CD4-positive, alpha-beta T cell treated with Interleukin-1 beta for 1 hour (primary cell): ENCODE measurements around the gene RRAGD.
"Not testable (repeated sequence)": the region's sequence is repeated elsewhere in the genome, so short reads cannot be mapped to it uniquely, and the experiment has no call there.

Experiments used
- DNase-seq, 2 donors: peaks; one replicate each; pipeline ENCODE4 v3.0.0-alpha.2; 2020 to 2022

The RRAGD gene

DNA sequence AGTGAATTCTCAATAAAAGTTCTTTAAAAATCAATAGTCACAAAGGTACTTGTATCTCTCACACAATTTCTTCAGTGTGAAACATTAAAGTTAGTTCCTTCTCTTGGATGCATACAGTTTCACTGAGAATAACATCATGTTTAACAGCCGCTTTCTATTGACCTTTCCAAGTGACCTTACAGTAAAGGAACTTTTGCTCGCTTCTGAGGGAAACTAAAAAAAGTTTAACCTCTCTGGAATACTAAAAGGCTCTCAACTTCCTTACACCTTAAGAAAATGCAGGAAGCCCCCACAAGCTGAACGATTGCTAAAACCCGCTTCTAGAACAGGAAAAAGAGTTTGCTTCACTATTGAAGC lies 1.3 kb downstream of the RRAGD start:
- no peak for DNase-seq

DNA sequence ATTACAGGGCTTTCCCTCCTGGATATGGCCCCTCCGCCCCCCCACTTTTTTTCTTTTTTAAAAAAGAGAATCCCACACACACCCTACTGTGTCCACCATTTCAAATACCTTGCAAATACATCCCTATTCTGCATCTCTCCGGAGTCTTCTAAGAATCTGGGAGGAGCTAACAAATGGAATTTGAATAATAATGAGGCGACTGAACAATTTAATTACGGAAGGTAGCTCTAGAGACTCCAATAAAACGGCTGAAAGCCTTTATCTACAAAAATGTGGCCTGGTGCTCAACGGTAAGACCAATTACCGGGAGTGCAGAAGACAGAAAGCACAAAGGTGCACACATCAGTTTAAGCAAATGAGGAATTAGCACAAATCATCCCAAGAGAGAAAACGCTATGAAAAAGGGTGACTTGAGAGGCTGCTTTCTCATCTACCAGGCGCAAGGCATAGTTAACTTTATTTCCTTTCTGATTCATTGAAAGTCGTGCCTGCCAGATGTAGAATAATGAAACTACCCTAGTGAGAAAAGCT lies 1.8 kb downstream of the RRAGD start:
- no peak for DNase-seq

GRCh38 chr6:89409461-89410035 lies 2.5 kb downstream of the RRAGD start:
- no peak for DNase-seq

DNA sequence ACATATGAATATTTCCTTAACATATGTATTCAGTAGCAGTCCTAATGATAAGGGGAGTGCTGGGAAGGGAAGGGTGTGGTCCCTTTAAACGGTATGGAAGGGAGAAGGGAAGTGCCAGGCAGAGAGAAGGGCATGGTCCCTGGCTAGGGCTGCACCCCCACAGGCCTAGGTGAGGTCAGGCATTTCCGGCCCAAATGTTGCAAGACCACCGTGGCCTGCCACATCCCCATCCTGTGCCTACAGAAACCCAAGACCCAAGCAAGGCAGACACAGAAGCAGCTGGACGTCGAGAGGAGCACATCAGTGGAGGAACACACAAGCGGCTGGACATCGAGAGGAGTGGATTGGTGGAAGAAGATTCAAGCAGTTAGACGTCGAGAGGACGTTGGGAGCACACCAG lies 5.9 kb downstream of the RRAGD start:
- DNase-seq, result peak in 1 of 2 donors; percentile 2

GRCh38 chr6:89404512-89404911 lies 7.6 kb downstream of the RRAGD start:
- DNase-seq, result no peak

DNA sequence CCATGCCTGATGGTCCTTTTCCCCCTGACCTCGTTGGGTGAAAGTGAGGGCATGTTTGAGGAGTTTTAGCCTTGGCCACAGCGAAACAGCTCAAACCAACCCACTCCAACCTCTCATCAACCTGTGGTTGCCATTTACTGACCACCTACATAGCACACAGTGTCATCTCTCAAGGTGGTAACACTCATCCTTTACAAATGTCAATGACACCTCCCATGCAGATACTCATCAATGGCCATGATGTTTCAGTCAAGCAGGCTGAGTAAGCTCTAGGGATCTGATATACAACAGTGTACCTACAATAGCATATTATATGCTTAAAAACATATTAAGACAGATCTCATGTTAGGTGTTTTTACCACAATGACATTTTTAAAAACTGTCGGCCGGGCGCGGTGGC lies 9.3 kb downstream of the RRAGD start:
- DNase-seq, result no peak

GRCh38 chr6:89400912-89401399 lies 11.1 kb downstream of the RRAGD start:
- no peak for DNase-seq

DNA sequence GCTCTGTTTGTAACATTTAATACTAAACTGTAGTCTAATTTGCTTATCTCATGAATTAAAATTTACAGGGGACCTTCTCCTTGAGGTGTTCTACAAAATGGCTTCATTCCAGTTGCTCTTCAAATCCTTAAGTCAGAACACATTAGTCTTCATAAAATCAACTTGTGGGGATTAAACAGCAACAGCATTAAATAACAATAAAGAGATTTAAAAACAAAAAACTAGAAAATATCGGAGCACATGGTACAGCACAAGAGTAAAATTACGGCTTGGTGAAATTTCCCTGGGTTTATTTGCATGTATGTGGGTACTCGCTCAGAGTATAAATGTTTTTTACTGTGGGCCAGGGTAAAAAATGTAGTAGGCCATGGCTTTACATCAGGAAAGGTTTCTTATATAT lies 12.0 kb downstream of the RRAGD start:
- DNase-seq, result no peak

- DNase-seq, result no peak
These were observed 13.1 kb downstream of the RRAGD start for GRCh38 chr6:89398762-89399525.

- not testable (repeated sequence) for DNase-seq
These were observed 14.2 kb downstream of the RRAGD start for GRCh38 chr6:89397884-89398283.

DNA sequence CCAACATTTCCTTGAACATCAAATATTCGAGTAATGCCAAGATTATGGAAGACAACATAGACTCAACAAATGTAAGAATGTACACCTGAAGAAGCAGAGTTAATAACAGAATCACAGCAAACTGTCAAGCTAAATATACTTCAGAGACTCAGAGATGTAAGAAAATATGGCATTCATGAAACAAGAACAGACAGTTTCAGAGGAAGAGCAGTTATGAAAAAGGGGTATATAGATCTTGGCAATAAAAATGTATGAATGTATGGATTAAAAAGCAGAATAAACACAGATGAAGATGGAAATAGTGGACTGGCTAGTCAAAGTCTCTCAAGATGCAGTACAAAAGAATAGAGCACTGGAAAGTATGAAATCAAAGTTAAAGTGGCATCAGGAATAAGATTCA lies 18.4 kb downstream of the RRAGD start:
- no peak for DNase-seq

- no peak for DNase-seq
These were observed 19.2 kb downstream of the RRAGD start for GRCh38 chr6:89392823-89393222.

GRCh38 chr6:89388846-89389245 lies 23.2 kb downstream of the RRAGD start:
- no peak for DNase-seq

DNA sequence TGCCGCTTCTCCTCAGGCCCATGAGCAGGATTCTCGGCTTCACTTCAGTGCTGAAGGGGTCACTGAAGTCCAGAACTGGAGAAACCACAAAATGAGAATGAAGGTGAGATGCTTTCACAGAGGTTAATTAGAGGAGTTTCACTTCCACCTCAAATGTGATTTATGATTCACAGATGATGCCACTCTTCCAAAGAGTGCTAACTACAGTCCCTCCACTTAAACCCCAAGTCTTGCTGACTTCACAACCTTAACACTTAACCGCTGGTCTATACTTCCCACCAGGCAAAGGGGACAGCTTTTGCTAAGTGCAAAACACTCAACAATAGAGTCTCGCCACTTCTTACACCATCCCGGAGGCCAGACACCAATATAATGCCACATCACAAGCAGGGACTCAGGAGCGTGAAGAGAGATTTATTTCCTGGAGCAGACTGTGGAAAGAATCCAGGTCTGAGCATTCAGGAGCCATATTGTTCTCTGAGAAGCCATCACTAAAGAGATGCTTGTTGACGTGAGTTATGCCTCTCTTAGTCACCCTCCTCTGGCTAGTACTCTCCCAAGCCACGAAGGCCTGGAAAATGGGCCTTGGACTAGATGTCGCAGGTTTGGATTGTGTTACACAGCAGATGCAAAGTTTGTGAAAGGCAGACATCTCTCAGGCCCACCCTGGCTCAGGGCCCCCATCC lies 24.4 kb downstream of the RRAGD start:
- DNase-seq, result no peak

- no peak for DNase-seq
These were observed 25.1 kb downstream of the RRAGD start for GRCh38 chr6:89386917-89387491.

- no peak for DNase-seq
These were observed 26.2 kb downstream of the RRAGD start for GRCh38 chr6:89385846-89386245.

DNA sequence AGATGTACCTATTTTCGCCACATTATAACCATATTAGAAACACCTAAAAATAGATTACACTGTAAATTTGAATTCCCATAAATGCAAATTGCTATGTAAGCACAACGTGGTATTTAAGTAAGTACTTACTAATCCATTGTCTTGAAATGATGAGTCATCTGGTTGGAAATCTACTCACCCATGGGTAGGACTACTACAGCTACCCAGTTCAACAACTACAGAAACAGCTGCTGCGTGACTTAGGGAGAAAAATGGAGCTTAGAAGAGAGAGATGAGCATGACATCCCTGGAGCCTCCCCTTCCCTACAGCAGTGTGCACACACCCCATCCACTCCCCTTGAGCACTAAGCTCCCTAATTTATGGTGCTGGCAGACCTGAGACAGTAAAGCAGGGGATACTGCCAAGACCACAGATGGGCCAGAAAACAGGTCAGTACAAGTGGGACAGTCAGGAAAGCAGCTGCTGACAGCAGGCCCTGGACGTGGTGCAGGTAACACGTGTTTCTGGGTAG lies 26.9 kb downstream of the RRAGD start:
- no peak for DNase-seq

DNA sequence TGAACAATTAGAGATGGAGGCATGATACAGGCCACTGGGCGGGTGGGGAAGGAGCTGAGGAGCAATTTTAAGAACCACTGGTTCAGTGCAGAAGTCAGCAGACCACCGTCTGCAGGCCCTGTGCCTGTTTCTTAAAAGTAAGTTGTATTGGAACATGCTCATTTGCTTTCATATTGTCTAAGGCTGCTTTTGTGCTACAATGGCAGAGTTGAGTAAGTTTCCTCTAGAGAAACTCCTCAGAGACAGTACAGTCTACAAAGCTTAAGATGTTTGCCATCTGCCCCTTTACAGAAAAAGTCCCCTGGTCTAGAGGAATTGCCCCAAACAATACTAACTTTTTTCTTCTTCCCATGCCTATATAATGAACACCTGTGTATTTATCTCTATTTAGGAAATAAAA lies 31.0 kb downstream of the RRAGD start:
- DNase-seq, result no peak

DNA sequence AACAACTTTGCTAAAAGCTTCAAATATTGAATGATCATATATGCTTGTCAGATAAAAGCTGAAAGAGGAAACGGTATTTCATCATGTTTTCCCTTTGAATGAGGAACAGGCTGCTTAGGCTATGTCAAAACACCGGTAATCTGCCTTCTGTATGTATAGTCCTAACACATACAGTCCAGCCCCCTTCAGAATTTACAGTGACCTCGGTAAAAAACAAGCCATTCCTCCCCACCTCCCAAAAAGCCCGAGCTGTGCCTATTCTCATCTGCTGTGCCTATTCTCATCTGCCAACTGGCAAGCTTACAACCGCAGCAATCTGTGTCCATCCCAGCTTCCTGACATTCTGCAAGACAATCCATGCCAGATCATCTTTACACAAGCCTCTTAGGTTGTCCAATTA lies 32.8 kb downstream of the RRAGD start:
- no peak for DNase-seq

- no peak for DNase-seq
These were observed 33.4 kb downstream of the RRAGD start for GRCh38 chr6:89378628-89379027.

GRCh38 chr6:89375427-89376267 lies 36.4 kb downstream of the RRAGD start:
- DNase-seq, result peak; percentile 75

DNA sequence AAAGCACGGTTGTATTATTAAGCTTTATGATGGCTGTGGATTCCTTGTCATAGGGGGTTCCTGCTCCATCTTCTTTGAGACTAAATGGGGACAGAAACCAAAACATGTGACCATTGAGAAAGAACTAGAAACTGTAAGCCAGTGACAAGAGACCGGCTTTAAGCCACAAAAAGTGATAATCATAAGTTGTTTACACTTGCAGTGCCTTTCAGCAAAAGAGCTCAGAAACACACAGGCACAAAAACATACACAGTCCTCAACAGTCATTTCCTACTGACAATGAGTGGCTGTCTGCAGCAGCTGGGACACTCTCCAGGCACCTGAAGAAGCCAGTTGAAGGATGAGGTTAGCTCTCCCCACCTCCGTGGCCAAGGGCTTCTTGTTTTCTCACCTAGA lies 39.6 kb downstream of the RRAGD start:
- DNase-seq, result no peak
